DMS114 treated with DMSO at 0.1 percent for 48 hours (cell line): ENCODE data around the gene ADGRL1.
"Not testable (repeated sequence)": the region's sequence is repeated elsewhere in the genome, so short reads cannot be mapped to it uniquely, and the experiment has no call there.

Source experiments
- DNase-seq: peaks from one replicate; lab custom pipeline; 2025; ENCODE audit not compliant: unreplicated experiment; lab: John Stamatoyannopoulos, UW

The ADGRL1 gene

DNA sequence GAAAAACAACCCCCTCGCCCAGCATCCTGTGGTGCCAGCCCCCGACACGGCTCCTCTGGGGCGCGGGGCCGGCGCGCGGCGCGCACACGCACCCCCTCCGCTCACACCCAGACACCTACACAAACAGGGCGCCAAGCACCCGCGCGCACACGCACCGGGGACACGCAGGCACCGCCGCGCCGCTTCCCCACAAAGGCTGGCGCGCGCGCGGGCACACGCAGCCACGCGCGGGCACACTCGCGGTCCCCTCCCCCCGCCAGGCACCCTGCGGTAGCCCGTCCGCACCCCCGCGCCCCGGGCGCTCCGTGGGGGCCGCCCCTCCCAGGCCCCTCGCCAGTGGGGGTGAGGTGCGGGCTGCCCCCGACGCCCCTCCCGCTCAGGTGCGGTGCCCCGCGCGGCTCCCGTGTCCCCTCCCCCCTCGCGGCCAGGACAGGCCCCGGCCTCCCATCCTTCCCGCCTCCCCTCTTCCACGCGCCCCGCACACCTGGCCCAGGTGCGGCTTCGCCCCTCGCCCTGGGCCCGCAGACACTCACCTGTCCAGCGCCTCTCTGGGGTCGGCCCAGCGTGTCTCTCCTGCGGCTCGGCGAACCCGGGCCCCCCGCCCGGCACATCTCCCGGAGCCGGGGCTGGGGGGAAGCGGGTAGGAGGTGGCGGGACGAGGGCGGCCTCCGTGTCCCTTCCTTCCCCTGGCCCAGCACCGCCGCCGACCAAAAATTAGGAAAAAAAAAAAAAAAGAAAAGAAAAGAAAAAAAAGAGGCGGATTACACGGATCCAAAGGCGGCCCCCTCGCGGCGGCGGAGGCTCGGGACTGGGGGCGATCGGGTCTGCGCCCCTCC is at the start of gene ADGRL1:
ADGRL1 (minus strand) TSS at position 718 of the 836 bp plus-strand sequence. CDS start 22,567 bp downstream, outside the sequence.
- not testable (repeated sequence) for DNase-seq

DNA sequence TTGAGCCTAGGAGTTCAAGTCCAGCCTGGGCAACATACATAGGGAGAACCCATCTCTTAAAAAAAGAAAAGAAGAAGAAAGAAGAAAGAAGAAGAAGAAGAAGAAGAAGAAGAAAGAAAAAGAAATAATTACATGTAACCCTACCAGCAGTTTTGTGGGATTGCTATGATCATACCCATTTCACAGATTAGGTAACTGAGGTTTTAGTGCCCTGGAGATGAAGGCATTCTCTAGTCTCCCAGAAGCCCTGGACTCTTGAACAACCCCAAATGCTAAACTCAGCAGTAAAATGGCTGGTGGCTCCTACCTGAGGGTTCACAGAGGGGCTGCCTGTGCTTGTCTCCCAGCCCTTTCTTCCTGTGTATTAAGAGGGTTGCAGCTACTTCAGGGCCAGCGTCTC is 49.3 kb upstream of the ADGRL1 start:
- not testable (repeated sequence) for DNase-seq

DNA sequence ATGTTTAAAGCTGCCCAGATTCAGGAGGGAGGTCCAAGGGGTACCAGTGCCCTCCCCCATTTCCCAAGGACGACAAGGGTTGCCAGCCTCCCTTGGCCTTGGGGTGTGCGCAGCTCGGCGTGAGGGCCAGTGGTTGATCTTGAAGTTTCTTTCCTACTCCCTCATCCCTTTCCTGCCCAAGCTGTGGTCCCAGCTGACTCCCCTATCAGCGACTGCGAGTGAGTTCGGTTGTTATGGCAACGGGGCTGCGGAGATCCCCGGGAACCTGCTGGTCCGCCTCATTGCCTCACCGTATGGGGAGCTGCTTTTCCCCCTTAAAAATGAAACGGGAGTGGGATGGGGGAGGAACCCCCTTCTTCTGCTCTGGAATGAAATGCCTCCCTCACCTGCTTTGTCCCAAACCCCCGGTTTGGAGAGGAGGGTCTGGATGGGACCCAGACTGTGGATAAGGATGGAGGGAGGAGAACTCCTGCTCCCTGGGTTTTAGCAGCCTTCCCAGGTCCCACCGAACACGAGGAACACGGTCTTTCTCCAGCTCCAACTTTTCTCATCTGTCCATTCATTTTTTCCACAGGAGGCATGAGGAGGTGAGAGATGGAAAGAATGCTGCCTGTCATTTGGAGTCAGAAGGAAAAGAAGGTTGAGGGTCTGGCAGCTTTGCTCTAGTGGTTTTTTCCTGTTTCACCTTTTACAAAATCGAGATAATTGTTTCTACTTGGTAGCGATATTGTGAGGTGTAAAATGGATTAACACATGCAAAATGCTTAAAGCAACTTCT is 48.0 kb upstream of the ADGRL1 start:
- DNase-seq, result not testable (repeated sequence)

DNA sequence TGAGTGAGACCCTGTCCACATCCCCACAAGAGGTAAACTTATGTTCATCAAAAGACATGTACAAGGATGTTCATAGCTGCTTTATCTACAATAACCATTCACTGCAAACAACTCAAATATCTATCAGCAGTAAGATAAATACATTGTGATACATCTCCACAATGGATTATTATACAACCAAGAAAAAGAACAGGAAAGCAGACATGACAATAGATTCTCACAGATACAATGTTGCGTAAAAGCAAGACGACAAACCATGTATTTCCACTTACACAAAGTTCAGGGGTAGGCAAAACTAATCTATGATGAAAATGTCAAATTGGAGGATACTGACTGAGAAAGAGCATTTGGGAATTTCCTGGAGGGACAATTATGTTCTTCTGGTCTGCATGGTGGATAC is 46.2 kb upstream of the ADGRL1 start:
- DNase-seq, result not testable (repeated sequence)

DNA sequence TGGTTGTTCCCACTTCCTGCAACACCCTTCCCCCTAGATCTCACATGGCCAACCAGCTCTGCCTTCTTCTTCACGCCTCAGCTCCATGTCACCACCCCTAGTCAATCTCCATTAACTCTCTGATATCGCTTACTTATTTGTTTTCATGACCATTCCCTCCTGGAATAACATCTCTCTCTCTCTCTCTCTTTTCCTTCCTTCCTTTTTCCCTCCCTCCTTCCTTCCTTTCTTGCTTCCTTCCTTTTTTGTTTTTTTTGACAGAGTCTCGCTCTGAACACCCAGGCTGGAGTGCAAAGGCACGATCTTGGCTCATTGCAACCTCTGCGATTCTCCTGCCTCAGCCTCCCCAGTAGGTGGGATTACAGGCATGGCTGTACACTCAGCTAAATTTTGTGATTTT is 44.9 kb upstream of the ADGRL1 start:
- no peak for DNase-seq

DNA sequence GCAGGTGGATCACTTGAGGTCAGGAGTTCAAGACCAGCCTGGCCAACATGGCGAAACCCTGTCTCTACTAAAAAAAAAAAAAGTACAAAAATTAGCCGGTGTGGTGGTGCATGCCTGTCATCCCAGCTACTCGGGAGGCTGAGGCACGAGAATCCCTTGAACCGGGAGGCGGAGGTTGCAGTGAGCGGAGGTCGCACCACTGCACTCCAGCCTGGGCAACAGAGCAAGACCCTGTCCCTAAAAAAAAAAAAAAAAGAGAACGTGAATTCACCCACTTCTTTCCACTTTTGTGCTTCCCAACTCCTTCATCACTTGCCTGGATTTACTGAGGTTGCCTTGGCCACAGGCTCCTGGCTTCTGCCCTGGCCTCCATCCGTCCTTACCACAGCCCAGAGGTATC is 44.3 kb upstream of the ADGRL1 start:
- DNase-seq, result not testable (repeated sequence)

DNA sequence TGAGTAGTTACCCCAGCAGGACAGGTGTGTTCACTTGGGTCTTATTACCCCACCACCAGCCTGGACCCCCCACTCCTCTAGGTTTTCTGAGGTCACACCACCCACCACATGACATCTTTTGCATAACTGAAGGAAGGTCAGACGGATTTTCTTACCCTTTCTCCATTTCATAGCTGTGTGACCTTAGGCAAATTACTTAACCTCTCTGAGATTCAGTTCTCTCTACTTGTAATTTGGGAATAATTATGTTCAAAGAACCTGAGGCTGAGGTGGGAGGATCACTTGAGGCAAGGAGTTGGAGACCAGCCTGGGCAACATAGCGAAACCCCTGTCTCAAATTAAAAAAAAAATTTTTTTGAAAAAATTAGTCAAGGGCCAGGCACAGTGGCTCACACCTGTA is 43.9 kb upstream of the ADGRL1 start:
- DNase-seq, result not testable (repeated sequence)

DNA sequence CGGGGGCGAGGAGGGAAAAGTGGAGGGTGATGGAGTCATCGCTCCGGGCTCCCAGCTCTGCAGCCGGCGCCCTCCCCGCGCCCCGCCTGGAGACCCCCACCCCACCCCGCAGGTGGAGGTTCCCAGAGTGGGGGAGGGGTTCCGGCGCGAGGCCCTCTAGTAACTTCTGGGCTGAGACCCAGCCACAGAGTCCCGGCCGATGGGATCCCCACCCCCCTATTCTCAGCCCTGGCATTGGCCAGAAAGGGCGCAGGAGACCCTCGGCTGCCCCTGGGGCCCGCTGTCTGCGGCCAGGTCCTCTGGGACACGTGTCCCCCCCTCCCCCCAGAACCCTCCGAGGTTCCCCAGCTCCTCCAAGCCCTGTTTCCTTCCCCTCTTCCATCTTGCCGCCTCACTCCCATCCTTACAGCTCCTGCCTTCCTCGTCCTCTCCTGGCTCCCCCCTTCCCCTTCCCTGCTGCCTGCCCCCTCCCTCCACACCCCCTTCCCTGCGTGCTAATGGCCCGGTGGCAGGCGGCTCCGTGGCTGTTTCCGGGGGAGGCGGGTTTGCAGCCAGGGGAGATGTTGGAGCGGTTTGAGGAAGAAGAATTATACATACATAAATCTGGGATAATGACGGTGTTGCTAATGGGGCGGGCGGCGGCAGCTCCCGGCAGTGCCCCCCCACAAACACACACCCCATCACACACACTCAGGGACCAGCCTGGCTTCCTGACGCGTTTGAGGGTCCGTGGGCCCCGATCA is 43.2 kb upstream of the ADGRL1 start:
- DNase-seq, result not testable (repeated sequence)

DNA sequence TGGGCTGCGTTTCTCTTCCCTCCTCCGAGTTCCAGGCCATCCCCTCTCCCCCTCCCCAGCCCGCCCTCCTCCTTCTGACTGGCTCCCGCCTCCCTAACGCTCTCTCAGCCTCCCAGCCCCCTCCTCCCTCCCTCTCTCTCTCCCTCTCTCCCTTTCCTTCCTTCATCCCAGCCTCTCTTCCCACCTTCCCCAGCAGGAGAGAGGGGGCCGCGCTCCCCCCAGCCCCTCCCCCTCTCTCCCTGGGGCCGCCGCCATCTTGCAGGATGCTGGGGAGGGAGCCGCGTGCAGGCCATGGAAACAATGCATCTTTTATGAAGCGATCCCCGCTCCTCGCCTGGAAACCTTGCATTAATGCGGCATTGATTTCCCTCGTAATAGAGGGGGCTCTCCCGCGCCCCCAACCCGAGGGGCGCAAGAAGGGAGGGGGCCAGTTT is 42.6 kb upstream of the ADGRL1 start:
- DNase-seq, result no peak

DNA sequence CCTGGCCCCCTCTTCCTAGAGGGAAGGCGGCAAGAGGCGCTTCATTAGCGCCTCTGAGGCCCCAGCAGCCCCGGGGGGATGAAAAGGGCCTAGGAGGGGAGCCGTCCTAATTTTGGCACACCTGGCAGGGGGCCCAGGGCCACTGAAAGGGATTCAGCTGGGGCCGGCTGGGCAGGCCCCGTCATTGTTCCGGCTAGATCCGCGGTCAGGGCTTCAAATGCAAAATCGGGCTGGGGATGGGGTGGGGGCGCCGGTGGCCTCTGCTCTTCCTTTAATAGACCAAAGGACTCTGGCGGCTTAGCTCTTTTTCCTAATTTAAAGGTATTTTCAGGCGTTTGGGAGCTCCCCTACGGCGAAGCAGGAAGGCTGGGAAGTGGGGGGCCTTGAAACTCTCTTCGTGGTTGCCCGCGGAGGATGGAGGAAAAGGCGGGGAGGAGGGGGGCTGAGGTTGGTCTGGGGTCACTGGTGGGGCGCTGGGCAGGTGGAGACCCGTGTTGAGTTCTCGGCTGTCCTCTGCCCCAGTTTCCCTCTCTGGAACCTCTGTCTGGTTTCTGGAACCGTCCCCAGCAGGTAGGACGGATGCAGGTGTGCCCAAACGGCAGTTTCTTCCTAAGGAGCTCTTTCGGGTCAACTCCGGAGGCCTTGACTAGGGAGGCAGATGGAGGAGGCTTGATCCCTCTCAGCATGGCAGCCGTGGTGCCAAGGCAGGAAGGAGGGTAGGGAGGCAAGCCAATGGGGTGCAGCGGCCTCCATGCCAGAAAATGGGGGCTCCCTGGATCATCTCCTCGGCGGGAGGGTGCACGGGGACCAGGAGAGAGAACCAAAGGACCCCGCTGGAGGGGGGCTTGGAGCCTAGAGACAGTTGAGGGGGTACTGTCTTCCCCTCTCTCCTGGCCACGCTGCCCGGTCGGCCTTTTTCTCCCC is 41.8 kb upstream of the ADGRL1 start:
- DNase-seq, result not testable (repeated sequence)

DNA sequence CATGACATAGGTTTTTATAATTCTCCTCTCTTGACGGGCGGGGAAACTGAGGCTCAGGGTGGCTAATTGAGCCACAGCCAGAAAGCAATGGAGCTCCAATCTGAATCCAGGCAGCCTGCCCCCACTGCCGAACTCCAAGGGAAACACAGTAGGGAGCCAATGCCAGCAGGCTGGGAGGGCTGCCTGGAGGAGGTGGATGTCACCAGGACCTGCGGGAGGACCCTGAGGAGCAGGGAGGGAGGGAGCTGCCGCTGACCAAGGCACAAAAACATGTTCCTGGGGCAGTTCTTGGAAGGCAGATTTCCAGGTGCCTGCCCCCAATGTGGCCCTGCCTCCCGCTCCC is 41.2 kb upstream of the ADGRL1 start:
- DNase-seq, result not testable (repeated sequence)

DNA sequence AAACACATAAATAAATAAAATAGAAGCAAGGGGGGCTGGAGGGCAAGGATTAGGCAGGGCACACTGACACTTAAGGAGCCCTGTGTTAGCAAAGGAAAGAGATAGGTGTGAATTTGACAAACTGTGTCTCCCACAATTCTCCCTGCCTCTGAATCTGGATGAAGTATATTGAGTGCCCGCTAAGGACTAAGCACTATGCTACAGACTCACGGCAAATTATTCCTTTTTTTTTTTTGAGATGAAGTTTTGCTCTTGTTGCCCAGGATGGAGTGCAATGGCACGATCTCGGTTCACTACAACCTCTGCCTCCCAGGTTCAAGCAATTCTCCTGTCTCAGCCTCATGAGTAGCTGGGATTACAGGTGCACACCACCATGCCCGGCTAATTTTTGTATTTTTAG is 38.4 kb upstream of the ADGRL1 start:
- not testable (repeated sequence) for DNase-seq

DNA sequence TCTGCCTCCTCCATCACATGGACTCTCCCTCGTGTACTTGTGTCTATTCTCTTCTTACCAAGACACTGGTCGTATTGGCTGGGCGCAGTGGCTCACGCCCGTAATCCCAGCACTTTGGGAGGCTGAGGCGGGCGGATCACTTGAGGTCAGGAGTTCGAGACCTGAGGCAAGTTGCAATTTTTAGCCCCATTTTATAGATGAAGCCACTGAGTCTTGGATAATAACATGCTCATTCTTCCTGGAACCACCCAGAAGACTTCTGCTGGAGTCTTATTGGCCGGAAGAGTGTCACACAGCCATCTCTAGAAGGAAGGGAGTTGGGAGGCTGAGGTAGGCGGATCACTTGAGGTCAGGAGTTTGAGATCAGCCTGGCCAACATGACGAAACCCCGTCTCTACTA is 37.7 kb upstream of the ADGRL1 start:
- not testable (repeated sequence) for DNase-seq

DNA sequence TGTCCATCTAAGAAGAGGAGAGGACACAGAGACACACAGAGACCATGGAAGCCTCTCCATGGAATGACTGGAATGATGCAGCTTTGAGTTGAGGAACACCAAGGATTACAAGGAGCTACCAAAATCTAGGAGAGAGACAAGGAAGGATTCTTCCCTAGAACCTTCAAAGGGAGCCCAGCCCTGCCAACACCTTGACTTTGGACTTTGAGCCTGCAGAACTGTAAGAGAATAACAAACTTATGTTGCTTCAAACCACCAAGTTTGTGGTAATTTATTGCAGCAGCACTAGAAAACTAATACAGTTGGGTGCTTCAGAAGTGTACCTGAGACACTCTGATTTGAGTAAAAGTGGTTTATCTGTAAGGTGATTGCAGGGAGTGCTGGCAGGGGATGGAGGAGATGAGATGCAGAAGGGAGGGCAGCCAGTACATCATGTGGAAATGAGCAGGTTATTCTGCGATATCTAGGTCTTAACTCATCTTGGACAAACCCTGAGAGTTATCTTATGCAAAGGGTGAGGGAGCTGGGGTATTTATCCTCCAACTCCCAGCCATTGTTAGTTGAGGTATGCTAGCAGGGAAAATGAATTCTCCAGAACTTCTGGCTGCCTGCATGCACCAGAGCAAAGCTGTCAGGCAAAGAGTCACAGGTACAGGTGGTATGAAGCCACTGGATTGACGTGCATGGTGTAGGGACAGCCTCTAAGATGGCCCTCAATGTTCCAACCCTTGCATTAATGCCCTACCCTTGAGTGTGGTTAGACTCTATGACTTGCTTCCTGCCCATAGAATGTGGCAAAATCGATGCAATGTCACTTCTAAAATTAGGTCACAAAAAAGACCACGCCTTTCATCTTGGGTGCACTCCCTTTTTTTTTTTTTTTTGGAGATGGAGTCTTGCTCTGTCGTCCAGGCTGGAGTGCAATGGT is 31.3 kb upstream of the ADGRL1 start:
- no peak for DNase-seq

DNA sequence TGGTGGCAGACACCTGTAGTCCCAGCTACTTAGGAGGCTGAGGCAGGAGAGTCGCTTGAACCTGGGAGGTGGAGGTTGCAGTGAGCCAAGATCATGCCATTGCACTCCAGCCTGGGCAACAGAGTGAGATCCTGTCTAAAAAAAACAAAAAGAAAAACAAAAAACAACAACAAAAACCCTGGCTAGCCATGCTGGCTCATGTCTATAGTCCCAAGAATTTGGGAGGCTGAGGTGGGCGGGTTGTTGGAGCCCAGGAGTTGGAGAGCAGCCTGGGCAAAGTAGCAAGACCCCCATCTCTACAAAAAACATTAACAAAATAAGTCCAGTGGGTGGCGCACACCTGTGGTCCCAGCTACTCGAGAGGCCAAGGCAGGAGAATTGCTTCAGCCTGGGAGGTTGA is 27.0 kb upstream of the ADGRL1 start:
- DNase-seq, result not testable (repeated sequence)

DNA sequence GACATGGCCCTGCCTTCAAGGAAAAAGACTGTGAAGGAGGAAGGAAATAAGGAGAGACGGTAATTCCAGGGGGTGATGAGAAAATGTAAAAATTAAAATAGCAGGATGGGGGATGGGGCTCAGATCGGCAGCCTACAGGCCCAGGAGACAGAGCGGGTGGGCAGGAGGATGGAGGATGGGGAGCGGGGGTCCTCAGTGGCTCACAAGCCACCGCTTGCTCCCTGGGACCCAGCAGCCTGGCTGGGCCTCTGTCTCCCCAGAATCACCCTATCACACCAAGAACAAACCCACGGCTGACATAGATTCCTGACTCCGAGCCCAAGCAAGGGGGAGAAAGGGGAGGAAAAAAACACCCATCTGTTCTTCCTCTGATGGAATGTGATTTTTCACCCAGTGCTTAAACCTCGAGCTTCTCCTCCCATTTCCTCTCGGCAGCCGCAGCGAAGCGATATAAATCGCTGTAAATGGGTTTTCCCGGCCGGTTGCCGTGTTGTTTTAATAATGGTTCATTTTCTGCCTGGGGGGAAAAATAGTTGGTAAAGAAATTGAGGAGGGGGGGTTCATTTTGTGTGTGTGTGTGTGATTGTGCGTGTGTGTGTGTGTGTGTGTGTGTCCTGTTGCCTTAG is 22.6 kb upstream of the ADGRL1 start:
- DNase-seq, result not testable (repeated sequence)

DNA sequence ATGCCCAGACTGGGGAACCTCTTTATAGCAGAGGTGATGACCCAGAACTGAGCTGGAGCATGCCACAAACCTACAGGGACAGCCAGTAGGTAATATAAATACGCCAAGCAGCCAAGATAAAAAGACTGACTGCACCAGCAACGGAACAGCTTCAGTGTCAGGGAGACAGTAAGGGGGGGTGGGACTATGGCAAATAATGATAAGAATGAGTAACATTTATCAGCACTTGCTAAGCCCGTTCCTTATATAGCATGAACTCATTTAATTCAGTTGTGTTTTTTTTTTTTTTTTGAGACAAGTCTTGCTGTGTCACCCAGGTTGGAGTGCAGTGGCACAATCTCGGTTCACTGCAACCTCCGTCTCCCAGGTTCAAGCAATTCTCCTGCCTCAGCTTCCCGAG is 20.5 kb upstream of the ADGRL1 start:
- not testable (repeated sequence) for DNase-seq

DNA sequence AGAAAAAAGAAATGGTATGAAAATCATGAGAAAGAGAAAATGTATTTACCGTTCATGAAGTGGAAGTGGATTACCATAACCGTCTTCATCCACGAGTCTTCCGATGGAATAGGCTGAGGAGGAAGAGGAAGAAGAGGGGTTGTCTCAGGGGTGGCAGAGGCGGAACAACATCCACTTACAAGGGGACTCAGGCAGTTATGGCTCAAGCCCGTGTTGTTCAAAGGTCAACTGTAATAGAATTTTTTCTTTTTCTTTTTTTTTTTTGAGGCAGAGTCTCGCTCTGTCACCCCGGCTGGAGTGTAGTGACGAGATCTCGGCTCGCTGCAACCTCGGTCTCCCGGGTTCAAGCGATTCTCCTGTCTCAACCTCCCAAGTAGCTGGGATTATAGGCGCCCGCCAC is 16.9 kb upstream of the ADGRL1 start:
- no peak for DNase-seq

DNA sequence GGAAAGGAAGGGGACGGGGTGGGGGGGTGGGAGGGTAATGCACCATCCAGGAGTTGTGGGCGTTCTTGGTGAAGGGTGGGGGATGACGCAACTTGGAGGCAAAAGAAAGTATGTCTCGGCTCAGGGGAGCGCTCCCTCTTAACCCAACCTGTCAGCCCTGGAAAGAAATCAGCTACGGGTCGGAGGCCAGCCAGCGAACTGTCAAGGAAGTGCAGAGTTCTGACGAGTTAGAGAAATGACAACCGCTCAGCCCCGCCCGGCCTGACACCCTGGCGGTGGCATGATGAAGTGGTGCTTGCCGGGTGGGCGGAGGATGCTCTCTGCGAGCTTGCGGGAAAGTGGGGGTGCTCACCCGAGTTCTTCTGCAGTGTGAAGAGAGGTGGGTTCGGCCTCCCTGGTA is 15.4 kb upstream of the ADGRL1 start:
- DNase-seq, result not testable (repeated sequence)
